BE2C (cell line): ENCODE measurements around the gene SRGAP1.

ENCODE experiments used
- DNase-seq: peaks from one replicate; pipeline ENCODE4 v3.0.0-alpha.2; 2020
- H3K27me3 ChIP-seq: fragments of 250-450 bp; sonication (Bioruptor Pico); 2 replicates; pipeline ENCODE4 v1.5.1; 2020; ENCODE audit warnings: mild to moderate bottlenecking
- H3K36me3 ChIP-seq: fragments of 250-450 bp; sonication (Bioruptor Pico); 2 replicates; pipeline ENCODE4 v1.5.1; 2020; ENCODE audit warnings: mild to moderate bottlenecking
- H3K4me1 ChIP-seq: fragments of 250-450 bp; sonication (Bioruptor Pico); 2 replicates; pipeline ENCODE4 v1.5.1; 2020
- H3K4me3 ChIP-seq: 2 replicates; pipeline ENCODE4 v1.5.1; 2011; ENCODE audit warnings: low read depth, low read length
- H3K9me3 ChIP-seq: fragments of 250-450 bp; sonication (Bioruptor Pico); 2 replicates; pipeline ENCODE4 v1.5.1; 2020
- CTCF ChIP-seq: IDR thresholded peaks from 2 replicates; pipeline ENCODE4 v1.5.1; 2012; ENCODE audit warnings: mild to moderate bottlenecking, low read depth, low read length

SRGAP1 gene

GRCh38 chr12:64177001-64177400 lies 332.5 kb downstream of the SRGAP1 start:
- Histone ChIP-seq H3K27me3 (no peaks in the 10 kb centered on the region), H3K36me3 (no peaks in the 10 kb centered on the region), H3K9me3 (no peaks in the 10 kb centered on the region), H3K4me1 (peaks cover 23% of the 10 kb centered on the region), H3K4me3 (no peak overlapping the region)
- DNase-seq = no peak
- no peak for TF ChIP-seq CTCF

- no peaks in the 10 kb centered on the region for H3K27me3 ChIP-seq
- no peaks in the 10 kb centered on the region for H3K9me3 ChIP-seq
- no peak overlapping the region for H3K4me3 ChIP-seq
- peaks cover 21% of the 10 kb centered on the region for H3K4me1 ChIP-seq
- H3K36me3 ChIP-seq = no peaks in the 10 kb centered on the region
- TF ChIP-seq CTCF = no peak
- no peak for DNase-seq
Measured at GRCh38 chr12:64178122-64178521, 333.6 kb downstream of the SRGAP1 start.

- no peak for TF ChIP-seq CTCF
- Histone ChIP-seq H3K27me3 (no peaks in the 10 kb centered on the region), H3K4me1 (peaks cover 14% of the 10 kb centered on the region), H3K9me3 (no peaks in the 10 kb centered on the region), H3K4me3 (no peak overlapping the region), H3K36me3 (no peaks in the 10 kb centered on the region)
- DNase-seq = no peak
Measured at GRCh38 chr12:64180951-64181350, 336.5 kb downstream of the SRGAP1 start.

- TF ChIP-seq CTCF = peak; percentile 84
- no peaks in the 10 kb centered on the region for H3K9me3 ChIP-seq
- peak; percentile 53 for DNase-seq
- no peak overlapping the region for H3K4me3 ChIP-seq
- peaks cover 14% of the 10 kb centered on the region for H3K4me1 ChIP-seq
- no peaks in the 10 kb centered on the region for H3K36me3 ChIP-seq
- H3K27me3 ChIP-seq = no peaks in the 10 kb centered on the region
Measured at GRCh38 chr12:64181430-64182291, 337.2 kb downstream of the SRGAP1 start.

GRCh38 chr12:64184216-64184615 lies 339.7 kb downstream of the SRGAP1 start:
- no peak for TF ChIP-seq CTCF
- H3K9me3 ChIP-seq = no peaks in the 10 kb centered on the region

GRCh38 chr12:64186789-64187188 lies 342.3 kb downstream of the SRGAP1 start:
- Histone ChIP-seq H3K4me1 (peaks cover 7% of the 10 kb centered on the region), H3K27me3 (no peaks in the 10 kb centered on the region), H3K4me3 (no peak overlapping the region), H3K9me3 (no peaks in the 10 kb centered on the region), H3K36me3 (no peaks in the 10 kb centered on the region)
- DNase-seq = no peak
- TF ChIP-seq CTCF = no peak

More at GRCh38 chr12:64184216-64184615, 339.7 kb downstream of the SRGAP1 start:
- Histone ChIP-seq H3K4me3 (no peak overlapping the region), H3K27me3 (no peaks in the 10 kb centered on the region), H3K4me1 (peaks cover 14% of the 10 kb centered on the region), H3K36me3 (no peaks in the 10 kb centered on the region)
- no peak for DNase-seq
